DND-41 (cell line): Measurements from ENCODE around the gene ZCCHC14.
"Not testable (repeated sequence)": the region's sequence is repeated elsewhere in the genome, so short reads cannot be mapped to it uniquely, and the experiment has no call there.

Experiments
- EZH2 ChIP-seq: IDR thresholded peaks from 3 replicates; pipeline ENCODE4 v1.6.1; 2012; ENCODE audit warnings: borderline replicate concordance, low read depth, mild to moderate bottlenecking, moderate library complexity, low read length, inconsistent platforms; ENCODE audit not compliant: severe bottlenecking
- TF ChIP-seq, protein P1 (sequence below): IDR thresholded peaks from 2 replicates; pipeline ENCODE4 v1.5.1; 2012; ENCODE audit warnings: borderline replicate concordance, low read length, moderate library complexity, mild to moderate bottlenecking; ENCODE audit not compliant: poor library complexity, severe bottlenecking; ENCODE audit errors: extremely low read depth

DNA sequence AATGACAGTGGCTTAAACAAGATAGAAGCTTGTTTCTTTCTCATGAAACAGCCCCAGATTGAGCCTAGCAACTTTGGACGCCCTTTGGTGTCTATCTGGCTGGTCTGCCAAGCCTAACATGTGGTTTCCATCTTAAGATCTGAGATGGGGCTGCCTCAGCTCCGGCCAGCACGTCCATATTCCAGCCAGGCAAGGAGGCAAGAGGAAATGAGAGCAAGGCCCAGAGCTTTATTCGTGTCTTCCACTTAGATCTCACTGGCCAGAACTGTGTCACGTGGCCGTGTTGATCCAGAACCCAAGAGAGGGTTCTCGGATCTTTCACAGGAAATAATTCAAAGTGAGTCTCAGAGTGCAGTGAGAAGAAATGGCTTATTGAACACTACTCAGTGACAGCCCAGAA, 28.9 kb upstream of the ZCCHC14 start:
- TF ChIP-seq EZH2: not testable (repeated sequence)
- TF ChIP-seq, protein P1, sequence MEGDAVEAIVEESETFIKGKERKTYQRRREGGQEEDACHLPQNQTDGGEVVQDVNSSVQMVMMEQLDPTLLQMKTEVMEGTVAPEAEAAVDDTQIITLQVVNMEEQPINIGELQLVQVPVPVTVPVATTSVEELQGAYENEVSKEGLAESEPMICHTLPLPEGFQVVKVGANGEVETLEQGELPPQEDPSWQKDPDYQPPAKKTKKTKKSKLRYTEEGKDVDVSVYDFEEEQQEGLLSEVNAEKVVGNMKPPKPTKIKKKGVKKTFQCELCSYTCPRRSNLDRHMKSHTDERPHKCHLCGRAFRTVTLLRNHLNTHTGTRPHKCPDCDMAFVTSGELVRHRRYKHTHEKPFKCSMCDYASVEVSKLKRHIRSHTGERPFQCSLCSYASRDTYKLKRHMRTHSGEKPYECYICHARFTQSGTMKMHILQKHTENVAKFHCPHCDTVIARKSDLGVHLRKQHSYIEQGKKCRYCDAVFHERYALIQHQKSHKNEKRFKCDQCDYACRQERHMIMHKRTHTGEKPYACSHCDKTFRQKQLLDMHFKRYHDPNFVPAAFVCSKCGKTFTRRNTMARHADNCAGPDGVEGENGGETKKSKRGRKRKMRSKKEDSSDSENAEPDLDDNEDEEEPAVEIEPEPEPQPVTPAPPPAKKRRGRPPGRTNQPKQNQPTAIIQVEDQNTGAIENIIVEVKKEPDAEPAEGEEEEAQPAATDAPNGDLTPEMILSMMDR: not testable (repeated sequence)
